GM12878 (cell line): Measurements from ENCODE around the gene PKP2. TPM values are rescaled to one million over a fixed set of nuclear protein-coding genes. Genes with fewer than 3 reads are reported as not detected.

ENCODE experiments used
- ATAC-seq: fragments of 200-7000 bp; cut with Tn5 transposase; 3 replicates; pipeline ENCODE4 v1.9.1; 2020; ENCODE audit warnings: mild to moderate bottlenecking, moderate library complexity
- BruUV-seq: library from RNA; stranded (reverse); fragments of 400-500 nt; replicated peaks from 2 replicates; lab custom pipeline; 2021; lab: Mats Ljungman, UMichigan
- CTCF ChIA-PET: fragments of 300-600 bp; sonication (Branson Sonifier 250); formaldehyde crosslinking; extraction: SDS; loops from one replicate; lab custom pipeline; 2021; ENCODE audit warnings: inconsistent platforms; lab: Yijun Ruan, JAX
- POLR2A ChIA-PET: fragments of 350-600 bp; formaldehyde crosslinking; extraction: SDS; loops from one replicate; lab custom pipeline; 2021; ENCODE audit warnings: inconsistent platforms; lab: Charles Lee
- RAD21 ChIA-PET: fragments of 300-600 bp; sonication (Branson Sonifier 250); formaldehyde crosslinking; loops from one replicate; lab custom pipeline; 2023; ENCODE audit warnings: antibody characterized with exemption; ENCODE audit not compliant: unreplicated experiment; lab: Charles Lee
- SMC1A ChIA-PET: fragments of 300-600 bp; sonication (Branson Sonifier 250); formaldehyde crosslinking; loops from one replicate; lab custom pipeline; 2023; ENCODE audit not compliant: unreplicated experiment, uncharacterized antibody; lab: Charles Lee
- DNase-seq: peaks from one replicate; pipeline ENCODE4 v3.0.0-alpha.2; 2011; ENCODE audit warnings: low read depth, low spot score
- FAIRE-seq: peaks from 3 replicates; lab custom pipeline; 2011; peaks lifted over from hg19 to GRCh38; lab: Jason Lieb, UNC
- H2AFZ ChIP-seq: 2 replicates; pipeline ENCODE4 v1.6.0; 2011; ENCODE audit warnings: low read depth, low read length, control low read depth; ENCODE audit not compliant: control insufficient read depth
- H3K27ac ChIP-seq: 2 replicates; pipeline ENCODE4 v1.5.1; 2011; ENCODE audit warnings: control low read depth; ENCODE audit not compliant: control insufficient read depth, insufficient read depth
- H3K27me3 ChIP-seq, 2 experiments: replicated peaks in 1 of 2; 2 replicates each; pipeline versions ENCODE4 v1.6.0 to v1.6.1; 2011; ENCODE audit warnings: low read length in 1 of 2; ENCODE audit not compliant: control insufficient read depth in 2 of 2, insufficient read depth in 2 of 2
- H3K36me3 ChIP-seq, 2 experiments: 2 replicates each; pipeline ENCODE4 v1.5.1; 2011; ENCODE audit warnings: low read length in 1 of 2; ENCODE audit not compliant: control insufficient read depth in 2 of 2, insufficient read depth in 2 of 2
- H3K4me1 ChIP-seq: 2 replicates; pipeline ENCODE4 v1.6.1; 2011; ENCODE audit warnings: mild to moderate bottlenecking, low read length, moderate library complexity, mixed read lengths; ENCODE audit not compliant: control insufficient read depth, insufficient read depth
- H3K4me2 ChIP-seq: 2 replicates; pipeline ENCODE4 v1.6.0; 2011; ENCODE audit warnings: control low read depth; ENCODE audit not compliant: control insufficient read depth, insufficient read depth
- H3K4me3 ChIP-seq: fragments of 200-600 bp; sonication (generic); 2 replicates; pipeline ENCODE4 v1.5.1; 2016
- H3K79me2 ChIP-seq: 2 replicates; pipeline ENCODE4 v1.6.0; 2011; ENCODE audit warnings: low read length; ENCODE audit not compliant: control insufficient read depth, insufficient read depth
- H3K9ac ChIP-seq: 2 replicates; pipeline ENCODE4 v1.8.0; 2011; ENCODE audit warnings: low read length, control low read depth, mixed read lengths; ENCODE audit not compliant: control insufficient read depth, insufficient read depth
- H3K9me3 ChIP-seq: replicated peaks from 3 replicates; pipeline ENCODE4 v1.5.1; 2011; ENCODE audit warnings: mild to moderate bottlenecking, low read length; ENCODE audit not compliant: control insufficient read depth, insufficient read depth
- H4K20me1 ChIP-seq: 2 replicates; pipeline ENCODE4 v1.6.0; 2011; ENCODE audit not compliant: control insufficient read depth, insufficient read depth
- CHD1 ChIP-seq: IDR thresholded peaks from 2 replicates; pipeline ENCODE4 v1.6.1; 2012; ENCODE audit warnings: low read depth, low read length, improper control_type of control experiment
- CHD2 ChIP-seq: IDR thresholded peaks from 2 replicates; pipeline ENCODE4 v1.6.1; 2011; ENCODE audit warnings: low read depth, low read length, improper control_type of control experiment, borderline replicate concordance
- FOS ChIP-seq: IDR thresholded peaks from 3 replicates; pipeline ENCODE4 v1.6.1; 2011; ENCODE audit warnings: borderline replicate concordance; ENCODE audit not compliant: insufficient read length; ENCODE audit errors: extremely low read depth
- JUNB ChIP-seq: IDR thresholded peaks from 2 replicates; pipeline ENCODE4 v1.6.1; 2016; ENCODE audit warnings: antibody characterized with exemption, mild to moderate bottlenecking
- NBN ChIP-seq: fragments of 450-650 bp; IDR thresholded peaks from 2 replicates; pipeline ENCODE4 v1.6.1; 2016
- NR2C2 ChIP-seq: IDR thresholded peaks from 2 replicates; pipeline ENCODE4 v1.6.1; 2011; ENCODE audit warnings: borderline replicate concordance, low read depth; ENCODE audit not compliant: control insufficient read depth, insufficient read length
- ZNF384 ChIP-seq: IDR thresholded peaks from 2 replicates; pipeline ENCODE4 v1.6.1; 2012; ENCODE audit warnings: low read depth, mild to moderate bottlenecking, low read length, improper control_type of control experiment, borderline replicate concordance
- WGBS: methylation state at CpG from one replicate; pipeline ENCODE4 v1.1.6; 2016; ENCODE audit warnings: low lambda C conversion rate; ENCODE audit not compliant: insufficient replicate concordance, insufficient coverage; ENCODE audit errors: missing lambda C conversion rate; 5-methylcytosine and 5-hydroxymethylcytosine counted together
- in situ Hi-C: fragments of 300-500 bp; cut with MboI; formaldehyde crosslinking; loops from 9 replicates; pipeline ENCODE4 v1.14.3; 2018; ENCODE audit warnings: mixed read lengths
- intact Hi-C: fragments of 100-400 bp; cut with micrococcal nuclease; formaldehyde crosslinking; loops from one replicate; pipeline ENCODE4 v1.14.2; 2022; ENCODE audit not compliant: unreplicated experiment
- polyA plus RNA-seq, 11 experiments: library from polyadenylated mRNA; depleted of rRNA in 4 of 11; unstranded in 6 of 11; stranded (reverse) in 5 of 11; fragments of >200 nt; fragmentation: Nextera tagmentation in 4 of 11; fragmentation: Illumina TruSeq in 1 of 11; extraction: Ambion mirVana in 4 of 11; extraction: Trizol in 1 of 11; gene quantifications; 1 replicate in 1 of 11; 2 replicates in 10 of 11; pipeline versions ENCODE4 v1.2.1 to v1.2.3, GENCODE V29; 2011 to 2016; ENCODE audit warnings: inconsistent platforms in 2 of 11, missing spikeins in 2 of 11, low read depth in 1 of 11
- total RNA-seq, 4 experiments: library from RNA; depleted of rRNA in 3 of 4; stranded (reverse); fragments of >200 nt in 3 of 4; fragmentation: Illumina TruSeq in 1 of 4; extraction: Trizol in 1 of 4; gene quantifications; 2 replicates each; pipeline versions ENCODE4 v1.2.1 to v1.2.3, GENCODE V29; 2013 to 2021
- TF ChIP-seq, protein P1 (sequence below): fragments of 450-650 bp; IDR thresholded peaks from 2 replicates; pipeline ENCODE4 v1.6.1; 2017; ENCODE audit warnings: low read depth, mild to moderate bottlenecking, moderate library complexity
- TF ChIP-seq, protein P2 (sequence below): IDR thresholded peaks from 2 replicates; pipeline ENCODE4 v1.6.1; 2011; ENCODE audit warnings: borderline replicate concordance, low read depth, mild to moderate bottlenecking, moderate library complexity, mixed read lengths, low read length; ENCODE audit not compliant: insufficient read depth; ENCODE audit errors: extremely low read length

PKP2 gene
- total and polyA plus RNA-seq, 10 of the 15 experiments (the other 5 are each of a cell fraction or from before 2014, with no cell fraction given), result 0.02 to 4.1 (median 0.07) TPM; not detected in 4

DNA sequence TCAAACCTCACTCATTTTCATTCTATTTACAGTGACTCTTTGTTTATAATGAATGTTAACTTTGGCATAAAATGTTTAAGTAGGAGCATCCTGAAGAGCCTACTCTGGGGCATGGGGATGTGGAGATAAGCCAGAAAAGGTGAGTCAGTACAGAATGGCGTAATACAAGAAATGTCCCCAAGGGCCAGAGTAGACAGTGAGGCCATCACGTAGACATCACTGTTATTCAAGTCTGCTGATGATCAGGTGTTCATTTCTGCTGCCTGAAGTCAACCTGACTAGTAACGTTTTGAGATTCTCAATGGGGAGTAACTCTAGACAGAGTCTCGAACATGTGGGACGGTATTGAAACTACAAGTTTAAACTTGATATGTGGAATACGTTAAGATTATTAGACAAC is 47.6 kb upstream of the PKP2 start:
- H3K4me2 ChIP-seq, result no peak overlapping the region
- in situ Hi-C loops, result loop anchor here (25.0 kb wide), 1 partner anchor 1068 kb away; the partner anchor contains the start of gene ALG10

More for the DNA sequence above, 47.6 kb upstream of the PKP2 start:
- ATAC-seq (no peak), FAIRE-seq (no peak), DNase-seq (no peak)
- Histone ChIP-seq H3K9ac (no peak overlapping the region), H3K9me3 (no peaks in the 10 kb centered on the region), H3K4me3 (no peak overlapping the region), H3K4me1 (no peaks in the 10 kb centered on the region), H3K36me3 (no peaks in the 10 kb centered on the region), H4K20me1 (no peaks in the 10 kb centered on the region), H2AFZ (no peak overlapping the region), H3K27ac (no peak overlapping the region), H3K79me2 (no peaks in the 10 kb centered on the region), H3K27me3 (no peaks in the 10 kb centered on the region)
- no TSS peak for BruUV-seq
- intact Hi-C loops, result no loop called here
- RAD21 ChIA-PET, result no interaction called here
- POLR2A ChIA-PET, result no interaction called here
- TF ChIP-seq NR2C2 (no peak), CHD1 (no peak), FOS (no peak), NBN (no peak), CHD2 (no peak), JUNB (no peak), ZNF384 (no peak)
- TF ChIP-seq, protein P1, sequence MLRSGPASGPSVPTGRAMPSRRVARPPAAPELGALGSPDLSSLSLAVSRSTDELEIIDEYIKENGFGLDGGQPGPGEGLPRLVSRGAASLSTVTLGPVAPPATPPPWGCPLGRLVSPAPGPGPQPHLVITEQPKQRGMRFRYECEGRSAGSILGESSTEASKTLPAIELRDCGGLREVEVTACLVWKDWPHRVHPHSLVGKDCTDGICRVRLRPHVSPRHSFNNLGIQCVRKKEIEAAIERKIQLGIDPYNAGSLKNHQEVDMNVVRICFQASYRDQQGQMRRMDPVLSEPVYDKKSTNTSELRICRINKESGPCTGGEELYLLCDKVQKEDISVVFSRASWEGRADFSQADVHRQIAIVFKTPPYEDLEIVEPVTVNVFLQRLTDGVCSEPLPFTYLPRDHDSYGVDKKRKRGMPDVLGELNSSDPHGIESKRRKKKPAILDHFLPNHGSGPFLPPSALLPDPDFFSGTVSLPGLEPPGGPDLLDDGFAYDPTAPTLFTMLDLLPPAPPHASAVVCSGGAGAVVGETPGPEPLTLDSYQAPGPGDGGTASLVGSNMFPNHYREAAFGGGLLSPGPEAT, result no peak
- TF ChIP-seq, protein P2, sequence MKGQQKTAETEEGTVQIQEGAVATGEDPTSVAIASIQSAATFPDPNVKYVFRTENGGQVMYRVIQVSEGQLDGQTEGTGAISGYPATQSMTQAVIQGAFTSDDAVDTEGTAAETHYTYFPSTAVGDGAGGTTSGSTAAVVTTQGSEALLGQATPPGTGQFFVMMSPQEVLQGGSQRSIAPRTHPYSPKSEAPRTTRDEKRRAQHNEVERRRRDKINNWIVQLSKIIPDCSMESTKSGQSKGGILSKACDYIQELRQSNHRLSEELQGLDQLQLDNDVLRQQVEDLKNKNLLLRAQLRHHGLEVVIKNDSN, result no peak
- WGBS, result 24% methylated on average over 6 of the region's 6 CpGs
- SMC1A ChIA-PET, result no interaction called here
- CTCF ChIA-PET, result no interaction called here
